RPMI7951 (cell line): ENCODE data around the gene OPHN1. TPM values are rescaled to one million over a fixed set of nuclear protein-coding genes. Genes with fewer than 3 reads are reported as not detected.
A peak's percentile ranks its signal among the peaks of the same experiment; 100 is the strongest.
"Not testable (repeated sequence)": the region's sequence is repeated elsewhere in the genome, so short reads cannot be mapped to it uniquely, and the experiment has no call there.

ENCODE experiments used
- DNase-seq: peaks from one replicate; pipeline ENCODE4 v3.0.0-alpha.2; 2012; ENCODE audit warnings: low read depth
- total RNA-seq: library from RNA; depleted of rRNA; stranded (reverse); fragments of >200 nt; shearing (Covaris generic); gene quantifications from 2 replicates; pipeline ENCODE4 v1.2.3, GENCODE V29; 2014

OPHN1 gene
- total RNA-seq, 1 experiment from 2014 or later, result 6.0 TPM

DNA sequence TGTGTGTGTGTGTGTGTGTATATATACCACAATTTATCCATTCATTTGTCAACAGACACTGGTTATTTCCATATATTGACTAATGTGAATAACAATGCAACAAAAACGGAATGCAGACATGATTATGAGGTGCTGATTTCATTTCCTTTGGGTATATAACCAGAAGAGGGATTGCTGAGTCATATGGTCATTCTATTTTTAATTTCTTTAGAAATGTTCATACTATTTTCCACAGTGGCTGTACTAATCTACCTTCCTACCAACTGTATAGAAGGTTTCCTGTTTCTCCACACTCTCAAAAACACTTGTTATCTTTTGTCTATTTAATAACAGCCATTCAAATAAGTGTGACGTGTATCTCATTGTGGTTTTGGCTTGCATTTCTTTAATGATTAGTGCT lies 269.9 kb downstream of the OPHN1 start:
- peak; percentile 5 for DNase-seq

DNA sequence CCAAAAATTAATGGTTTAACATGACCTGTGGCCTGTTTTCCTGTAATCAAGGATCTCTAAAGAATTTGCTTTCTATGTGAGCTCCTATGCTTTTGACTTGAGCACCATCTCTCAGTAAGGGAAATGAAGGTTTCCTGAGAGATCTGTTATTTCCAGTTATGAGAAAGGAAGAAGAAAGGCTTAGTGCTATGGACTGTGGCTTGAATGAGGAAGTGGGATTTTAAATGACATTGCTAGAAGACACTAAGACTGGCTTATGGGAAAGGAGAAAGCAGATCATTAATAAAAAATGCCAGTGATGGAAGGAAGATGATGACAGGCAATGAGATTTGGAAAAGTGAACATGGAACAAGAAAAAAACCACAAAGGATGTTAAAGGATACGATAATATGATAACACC lies 285.4 kb downstream of the OPHN1 start:
- no peak for DNase-seq

GRCh38 chrX:68146054-68146453 lies 287.2 kb downstream of the OPHN1 start:
- peak; percentile 49 for DNase-seq

DNA sequence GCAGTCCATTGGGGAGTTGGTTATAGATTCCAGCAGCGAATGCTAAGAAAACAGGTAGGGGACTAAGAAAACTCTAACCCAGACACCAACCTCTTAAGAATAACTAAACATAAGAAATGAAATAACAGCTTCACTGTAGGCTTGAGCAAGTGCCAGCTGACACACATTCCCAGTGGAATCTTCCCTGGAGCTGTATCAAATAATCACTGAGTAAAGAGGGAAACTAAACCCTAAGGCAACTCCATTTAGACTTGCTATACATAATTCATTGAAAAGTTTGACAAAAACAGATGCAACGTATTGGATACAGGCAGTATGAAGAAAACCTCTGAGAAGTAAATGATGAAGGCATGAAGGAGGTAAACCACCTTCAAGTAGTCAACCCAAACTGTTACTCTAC lies 293.5 kb downstream of the OPHN1 start:
- peak; percentile 8 for DNase-seq

GRCh38 chrX:68133181-68133580 lies 300.1 kb downstream of the OPHN1 start:
- no peak for DNase-seq

GRCh38 chrX:68132749-68133148 lies 300.5 kb downstream of the OPHN1 start:
- no peak for DNase-seq

GRCh38 chrX:68121835-68122234 lies 311.5 kb downstream of the OPHN1 start:
- no peak for DNase-seq

GRCh38 chrX:68121371-68121770 lies 311.9 kb downstream of the OPHN1 start:
- no peak for DNase-seq

DNA sequence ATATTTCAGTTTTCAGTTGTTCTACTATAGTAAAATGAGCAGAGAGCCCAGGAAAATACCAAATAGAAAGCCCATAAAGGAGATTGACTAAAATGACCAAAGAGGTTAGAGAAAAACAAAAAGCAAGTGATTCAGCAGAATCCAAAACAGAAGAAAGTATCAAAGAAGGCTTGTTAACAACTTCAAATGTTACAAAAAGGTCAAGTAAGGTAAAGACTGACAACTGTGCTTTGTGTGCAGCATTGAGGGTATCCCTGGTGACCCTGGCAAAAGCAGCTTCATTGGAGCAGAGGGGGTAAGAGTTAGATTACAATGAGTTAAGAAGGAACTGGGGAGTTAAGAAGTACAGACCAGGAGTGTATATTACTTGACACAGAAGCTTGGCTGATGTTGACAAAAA lies 317.9 kb downstream of the OPHN1 start:
- DNase-seq, result no peak

DNA sequence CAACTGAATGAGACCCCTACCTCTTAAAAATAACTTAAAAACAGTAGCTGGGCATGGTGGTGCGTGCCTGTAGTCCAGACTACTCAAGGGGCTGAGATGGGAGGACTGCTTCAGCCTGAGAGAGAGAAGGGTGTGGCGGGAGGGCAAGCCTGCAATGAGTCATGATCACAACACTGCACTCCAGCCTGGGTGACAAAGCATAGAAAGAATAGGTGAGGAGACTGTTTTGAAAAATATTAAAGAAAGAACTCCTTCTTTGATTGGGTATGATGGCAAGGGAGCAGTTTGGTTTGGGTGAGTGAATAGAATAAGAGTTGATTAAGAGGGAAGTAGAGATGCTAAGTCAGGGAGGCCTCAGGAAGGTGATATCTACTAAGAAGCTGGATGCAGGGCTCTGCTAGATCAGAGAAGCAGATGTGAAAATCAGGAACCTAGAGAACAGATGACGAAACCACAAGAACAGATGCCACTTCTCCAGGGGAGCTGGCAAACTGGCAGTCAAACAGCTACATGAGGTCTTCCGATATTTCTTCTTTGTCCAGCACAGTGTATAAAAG lies 318.6 kb downstream of the OPHN1 start:
- peak; percentile 67 for DNase-seq

DNA sequence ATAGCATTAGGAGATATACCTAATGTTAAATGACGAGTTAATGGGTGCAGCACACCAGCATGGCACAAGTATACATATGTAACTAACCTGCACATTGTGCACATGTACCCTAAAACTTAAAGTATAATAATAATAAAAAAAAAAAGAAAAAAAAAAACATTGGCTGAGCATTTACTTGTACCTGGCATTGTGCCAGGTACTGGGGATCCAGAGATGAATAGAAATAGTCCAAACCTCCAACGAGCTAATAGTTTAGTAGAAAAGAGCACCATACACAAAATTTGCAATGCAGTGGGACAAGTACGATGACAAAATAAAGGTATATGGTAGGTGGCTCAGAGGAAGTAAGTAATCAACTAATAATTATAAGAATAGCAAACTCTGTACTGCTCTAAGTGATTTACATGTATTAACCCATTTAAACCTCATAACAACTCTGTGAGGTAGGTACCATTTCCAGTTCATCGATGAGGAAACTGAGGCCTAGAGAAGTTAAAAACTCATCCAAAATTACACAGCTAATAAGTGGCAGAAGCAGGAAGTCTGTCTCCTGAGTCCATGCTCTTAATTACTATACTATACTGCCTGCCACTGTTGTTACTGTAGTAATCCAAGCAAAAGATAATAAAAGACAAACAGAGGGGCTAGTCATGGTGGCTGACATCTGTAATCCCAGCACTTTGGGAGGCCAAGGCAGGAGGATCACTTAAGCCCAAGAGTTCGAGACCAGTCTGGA lies 319.3 kb downstream of the OPHN1 start:
- no peak for DNase-seq

DNA sequence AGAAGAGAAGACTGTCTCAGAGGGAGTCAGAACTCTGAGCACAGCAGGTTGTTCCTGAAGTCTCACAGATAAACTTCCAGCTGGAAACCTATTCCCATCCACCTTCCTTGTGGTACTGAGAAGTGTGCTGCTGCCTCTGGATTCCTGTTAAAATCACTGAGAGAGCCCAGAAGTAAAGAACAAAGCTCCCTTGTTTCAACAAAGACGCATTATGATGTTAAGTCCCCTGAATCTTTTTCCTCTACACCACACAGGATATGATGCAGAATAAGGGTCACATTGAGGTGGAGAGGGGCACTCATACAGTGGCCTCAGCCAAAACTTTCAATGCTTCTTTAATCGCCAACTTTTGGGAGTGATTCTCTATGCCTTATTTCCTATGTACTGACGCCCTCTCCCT lies 321.0 kb downstream of the OPHN1 start:
- peak; percentile 69 for DNase-seq

DNA sequence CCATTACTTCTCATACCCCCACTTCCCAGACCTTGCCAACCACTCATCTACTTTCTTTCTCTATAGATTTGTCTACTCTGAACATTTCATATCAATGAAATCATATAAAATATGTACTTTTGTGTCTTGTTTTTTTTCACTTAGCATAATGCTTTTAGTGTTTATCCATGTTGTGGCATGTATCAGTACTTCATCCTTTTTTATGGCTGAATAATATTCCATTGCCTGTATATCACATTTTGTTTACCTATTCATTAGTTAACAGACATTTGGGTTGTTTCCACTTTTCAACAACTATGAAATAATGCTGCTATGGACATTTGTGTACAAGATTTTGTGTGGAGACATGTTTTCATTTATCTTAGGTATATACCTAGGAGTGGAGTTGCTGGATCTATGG lies 324.1 kb downstream of the OPHN1 start:
- DNase-seq, result no peak

DNA sequence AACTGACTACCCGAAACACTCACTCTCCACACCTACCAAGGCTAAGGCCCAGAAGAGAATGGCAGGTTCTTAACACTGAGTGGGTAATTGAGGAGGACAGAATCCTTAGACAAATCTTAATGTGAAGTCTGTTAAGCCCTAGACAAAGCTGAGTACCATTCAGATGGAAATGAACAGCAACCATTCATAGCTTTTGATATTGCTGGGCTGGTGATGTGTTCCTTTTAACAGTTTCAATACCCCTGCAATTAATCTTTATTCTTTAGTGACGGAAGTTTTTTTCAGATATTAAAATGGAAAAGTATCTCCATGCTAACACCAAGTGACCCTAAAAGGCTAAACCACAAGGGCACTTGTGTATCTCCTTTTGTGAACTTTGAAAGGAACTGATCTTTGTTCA lies 334.9 kb downstream of the OPHN1 start:
- DNase-seq, result no peak

GRCh38 chrX:68090266-68090665 lies 343.0 kb downstream of the OPHN1 start:
- DNase-seq, result no peak

DNA sequence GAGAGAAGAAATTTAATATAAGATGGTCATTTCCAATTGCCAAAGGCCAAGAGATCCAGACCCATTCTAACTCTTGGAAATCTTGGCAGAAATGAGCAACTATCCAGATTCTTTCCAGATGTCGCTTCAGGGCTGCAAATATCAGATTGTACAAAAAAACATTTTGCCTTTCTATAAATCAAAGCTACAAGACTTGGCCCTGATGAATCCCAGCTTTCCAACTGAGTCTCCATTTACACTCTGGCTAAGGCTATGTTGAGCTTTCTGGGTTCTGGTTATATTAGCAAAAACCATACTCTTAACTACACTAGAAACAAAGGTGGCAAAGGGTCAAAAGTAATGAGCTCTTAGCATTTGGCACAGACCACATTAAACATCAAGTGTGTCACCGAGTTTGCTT lies 345.8 kb downstream of the OPHN1 start:
- no peak for DNase-seq

GRCh38 chrX:68086709-68087108 lies 346.6 kb downstream of the OPHN1 start:
- no peak for DNase-seq

GRCh38 chrX:68084765-68085164 lies 348.5 kb downstream of the OPHN1 start:
- peak; percentile 34 for DNase-seq

DNA sequence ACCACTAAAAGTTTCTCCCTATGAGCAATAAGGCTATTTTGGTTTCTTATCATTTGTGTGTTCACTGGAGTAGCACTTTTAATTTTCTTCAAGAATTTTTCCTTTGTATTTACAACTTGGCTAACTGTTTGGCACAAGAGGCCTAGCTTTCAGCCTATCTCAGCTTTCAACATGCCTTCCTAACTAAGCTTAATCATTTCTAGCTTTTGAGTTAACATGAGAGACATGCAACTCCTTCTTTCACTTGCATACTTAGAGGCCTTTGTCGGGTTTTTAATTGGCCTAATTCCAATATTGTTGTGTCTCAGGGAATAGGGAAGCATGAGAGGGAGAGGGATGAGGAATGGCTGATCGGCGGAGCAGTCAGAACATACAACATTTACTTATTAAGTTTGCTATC lies 349.8 kb downstream of the OPHN1 start:
- DNase-seq, result no peak

DNA sequence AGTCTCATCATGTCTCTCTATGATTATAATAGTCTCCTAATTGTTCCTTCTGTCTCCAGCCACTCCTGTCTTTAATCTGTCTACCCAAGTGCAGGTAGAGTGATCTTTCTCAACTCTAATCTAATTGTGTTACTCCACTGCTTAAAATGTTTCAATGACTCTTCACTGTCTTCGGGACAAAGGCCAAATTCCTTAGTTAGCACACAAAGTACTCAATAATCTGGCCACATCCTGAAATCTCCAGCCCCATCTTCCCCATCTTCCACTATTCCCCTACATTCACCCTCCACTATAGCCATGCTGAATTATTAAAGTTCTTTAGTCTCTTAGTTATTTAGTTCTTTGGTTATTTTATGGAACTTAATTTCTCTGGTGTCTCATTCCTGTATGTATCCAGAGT lies 353.3 kb downstream of the OPHN1 start:
- no peak for DNase-seq

GRCh38 chrX:68078801-68079200 lies 354.5 kb downstream of the OPHN1 start:
- not testable (repeated sequence) for DNase-seq

DNA sequence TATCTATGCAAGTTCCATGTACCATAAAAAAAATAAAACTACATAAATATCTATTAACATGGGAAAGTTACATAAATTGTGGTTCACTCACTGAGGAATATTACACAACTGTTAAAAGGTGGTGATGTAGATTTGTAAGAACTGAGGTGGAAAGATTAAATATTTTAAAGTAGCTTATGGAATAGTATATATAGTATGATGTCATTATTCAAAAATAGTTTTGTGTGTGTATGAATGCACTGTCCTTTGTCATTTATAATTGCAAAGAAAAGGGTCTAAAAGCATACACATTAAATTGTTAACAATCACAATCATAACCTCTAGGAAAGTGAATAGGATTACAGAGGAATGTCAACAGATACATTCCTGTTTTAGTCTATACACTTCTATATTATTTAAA lies 355.9 kb downstream of the OPHN1 start:
- DNase-seq, result no peak

GRCh38 chrX:68072041-68072440 lies 361.3 kb downstream of the OPHN1 start:
- peak; percentile 38 for DNase-seq

- DNase-seq, result not testable (repeated sequence)
Observed at GRCh38 chrX:68070119-68070518, 363.2 kb downstream of the OPHN1 start.
